ENCODE results near the gene NPDC1. TPM values are rescaled to one million over a fixed set of nuclear protein-coding genes. Genes with fewer than 3 reads are reported as not detected.
A peak's percentile ranks its signal among the peaks of the same experiment; 100 is the strongest.
"Not testable (repeated sequence)": the region's sequence is repeated elsewhere in the genome, so short reads cannot be mapped to it uniquely, and the experiment has no call there.

NPDC1 gene
- total and polyA plus RNA-seq, 3 experiments from 2014 or later, result 24.6 to 38.4 (median 27.5) TPM

DNA sequence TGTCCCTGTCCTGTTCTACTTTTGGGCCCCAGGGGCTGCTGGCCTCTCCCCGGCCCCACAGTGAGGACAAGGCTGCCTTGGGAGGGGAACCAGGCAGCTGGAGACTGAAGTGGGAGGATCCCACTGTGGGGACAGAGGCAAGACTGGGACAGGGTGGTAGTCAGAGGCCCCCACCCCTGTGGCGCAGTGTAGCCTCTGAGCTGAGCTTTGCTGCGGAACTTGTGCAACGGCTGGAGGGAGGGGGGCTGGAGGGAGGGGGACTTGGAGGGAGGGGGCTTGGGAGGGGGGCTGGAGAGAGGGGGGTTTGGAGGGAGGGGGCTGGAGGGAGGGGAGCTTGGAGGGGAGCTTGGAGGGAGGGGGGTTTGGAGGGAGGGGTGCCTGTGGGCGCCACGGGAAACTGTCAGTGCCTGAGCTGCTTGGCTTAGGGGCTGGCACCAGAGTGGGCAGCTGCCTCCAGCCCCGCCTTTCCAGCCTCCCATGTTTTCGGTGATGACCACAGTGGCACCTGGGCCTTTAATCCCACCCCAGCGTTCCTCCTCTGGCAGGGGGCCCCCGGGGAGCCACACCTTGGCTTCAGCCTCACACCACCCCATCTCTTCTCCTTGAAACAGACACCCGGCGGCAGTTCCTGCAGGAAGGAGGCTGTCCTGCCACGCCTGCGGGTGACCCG is 11.8 kb downstream of the NPDC1 start:
- no peaks in the 10 kb centered on the region for H3K36me3 ChIP-seq (ENCODE audit: insufficient read depth, low read length)
- H3K4me1 Mint-ChIP-seq, result peaks cover 41 to 55% (median 42%) of the 10 kb centered on the region in 3 donors
- H3K4me1 ChIP-seq (ENCODE audit: insufficient read depth, low read length), result peaks cover 49% of the 10 kb centered on the region
- ChIA-PET CTCF (interaction anchor here (0.9 to 8.9 kb wide), 43 partner anchors 8 to 307 kb away, joined by 3 to 159 read pairs (median 7); partner anchors contain the start of genes AJM1, C8G, CLIC3 and FBXW5), POLR2A (interaction anchor here (0.6 to 2.0 kb wide), 10 partner anchors 13 to 246 kb away, joined by 3 to 18 read pairs (median 5); partner anchors contain the start of genes AJM1, C8G, FBXW5 and PAXX)
- no peaks in the 10 kb centered on the region for H3K9me3 Mint-ChIP-seq
- no peak overlapping the region for H3K27ac ChIP-seq (ENCODE audit: low read depth, low read length)
- peak overlapping the region; percentile 75 to 96 (median 89) for H3K27ac Mint-ChIP-seq
- no peaks in the 10 kb centered on the region for H3K27me3 Mint-ChIP-seq
- peak overlapping the region; percentile 72 to 89 (median 76) for H3K4me3 Mint-ChIP-seq
- H3K27me3 ChIP-seq (ENCODE audit: insufficient read depth, low read length, poor library complexity, severe bottlenecking), result no peaks in the 10 kb centered on the region
- DNase-seq, result no peak
- H3K4me3 ChIP-seq (ENCODE audit: low read length), result peak overlapping the region; percentile 58
- no peaks in the 10 kb centered on the region for H3K9me3 ChIP-seq (ENCODE audit: low read length)
- no peaks in the 10 kb centered on the region for H3K36me3 Mint-ChIP-seq

DNA sequence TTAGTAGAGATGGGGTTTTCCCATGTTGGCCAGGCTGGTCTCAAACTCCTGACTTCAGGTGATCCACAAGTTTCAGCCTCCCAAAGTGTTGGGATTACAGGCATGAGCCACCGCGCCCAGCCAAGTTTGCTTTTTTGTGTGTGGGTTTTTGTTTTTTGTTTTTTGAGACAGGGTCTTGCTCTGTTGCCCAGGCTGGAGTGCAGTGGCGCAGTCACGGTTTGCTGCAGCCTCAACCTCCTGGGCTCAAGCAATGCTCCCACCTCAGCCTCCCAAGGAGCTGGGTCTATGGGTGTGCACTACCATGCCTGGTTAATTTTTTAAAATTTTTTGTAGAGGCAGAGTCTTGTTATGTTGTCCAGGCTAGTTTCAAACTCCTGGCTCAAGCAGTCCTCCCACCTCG is 12.5 kb downstream of the NPDC1 start:
- POLR2A ChIA-PET; H3K36me3 Mint-ChIP-seq; H3K27me3 ChIP-seq (ENCODE audit: insufficient read depth, low read length, poor library complexity, severe bottlenecking); H3K27me3 Mint-ChIP-seq; H3K36me3 ChIP-seq (ENCODE audit: insufficient read depth, low read length); H3K27ac ChIP-seq (ENCODE audit: low read depth, low read length); H3K9me3 Mint-ChIP-seq; H3K4me3 ChIP-seq (ENCODE audit: low read length); H3K9me3 ChIP-seq (ENCODE audit: low read length); DNase-seq: not testable (repeated sequence)
- Mint-ChIP-seq H3K4me3 (peak overlapping the region in 5 of 7 donors; percentile 15 to 74 (median 59)), H3K4me1 (peaks cover 41 to 61% (median 46%) of the 10 kb centered on the region in 3 donors), H3K27ac (peak overlapping the region in 6 of 8 donors; percentile 23 to 96 (median 62))
- CTCF ChIA-PET, result interaction anchor here (0.7 to 8.9 kb wide), 4 partner anchors 62 to 245 kb away, joined by 3 to 159 read pairs (median 48); partner anchors contain the start of genes AJM1, C8G, FBXW5 and TMEM141
- peaks cover 54% of the 10 kb centered on the region for H3K4me1 ChIP-seq (ENCODE audit: insufficient read depth, low read length)

DNA sequence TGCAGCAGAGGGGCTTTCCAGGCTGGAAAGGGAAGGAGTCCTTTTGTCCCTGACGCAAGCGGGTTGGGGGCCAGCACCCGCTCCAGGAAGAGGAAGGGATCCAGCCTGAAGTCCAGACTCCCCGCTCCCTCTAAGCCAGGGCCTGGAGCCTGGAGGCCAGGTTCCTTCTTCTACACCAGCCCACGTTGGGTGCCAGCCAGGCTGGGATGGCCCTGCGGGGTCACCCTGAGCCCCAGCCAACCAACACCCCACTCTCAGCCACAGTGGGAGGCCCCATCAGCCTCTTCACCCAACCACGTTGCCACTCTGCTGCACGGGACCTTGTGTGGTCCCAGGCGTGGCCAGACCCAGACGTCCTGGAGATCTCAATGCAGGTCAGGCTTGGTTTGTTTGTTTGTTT is 13.1 kb downstream of the NPDC1 start:
- H3K4me3 ChIP-seq (ENCODE audit: low read length), result no peak overlapping the region
- H3K27me3 ChIP-seq (ENCODE audit: insufficient read depth, low read length, poor library complexity, severe bottlenecking), result no peaks in the 10 kb centered on the region
- H3K9me3 Mint-ChIP-seq, result no peaks in the 10 kb centered on the region
- POLR2A ChIA-PET, result interaction anchor here (0.5 to 0.6 kb wide), 2 partner anchors 38 to 572 kb away, joined by 3 read pairs; partner anchors contain the start of genes ARRDC1 and SAPCD2
- H3K4me3 Mint-ChIP-seq, result peak overlapping the region; percentile 11 to 74 (median 67)
- peak overlapping the region; percentile 58 to 96 (median 86) for H3K27ac Mint-ChIP-seq
- no peaks in the 10 kb centered on the region for H3K27me3 Mint-ChIP-seq
- H3K36me3 Mint-ChIP-seq, result no peaks in the 10 kb centered on the region
- peaks cover 54% of the 10 kb centered on the region for H3K4me1 ChIP-seq (ENCODE audit: insufficient read depth, low read length)
- no peaks in the 10 kb centered on the region for H3K9me3 ChIP-seq (ENCODE audit: low read length)
- H3K4me1 Mint-ChIP-seq, result peaks cover 41 to 61% (median 46%) of the 10 kb centered on the region in 3 donors
- no peaks in the 10 kb centered on the region for H3K36me3 ChIP-seq (ENCODE audit: insufficient read depth, low read length)
- CTCF ChIA-PET, result interaction anchor here (0.9 to 8.9 kb wide), 7 partner anchors 14 to 244 kb away, joined by 3 to 159 read pairs (median 6); partner anchors contain the start of genes C8G, FBXW5, MAN1B1 and TMEM141
- no peak for DNase-seq
- H3K27ac ChIP-seq (ENCODE audit: low read depth, low read length), result no peak overlapping the region

DNA sequence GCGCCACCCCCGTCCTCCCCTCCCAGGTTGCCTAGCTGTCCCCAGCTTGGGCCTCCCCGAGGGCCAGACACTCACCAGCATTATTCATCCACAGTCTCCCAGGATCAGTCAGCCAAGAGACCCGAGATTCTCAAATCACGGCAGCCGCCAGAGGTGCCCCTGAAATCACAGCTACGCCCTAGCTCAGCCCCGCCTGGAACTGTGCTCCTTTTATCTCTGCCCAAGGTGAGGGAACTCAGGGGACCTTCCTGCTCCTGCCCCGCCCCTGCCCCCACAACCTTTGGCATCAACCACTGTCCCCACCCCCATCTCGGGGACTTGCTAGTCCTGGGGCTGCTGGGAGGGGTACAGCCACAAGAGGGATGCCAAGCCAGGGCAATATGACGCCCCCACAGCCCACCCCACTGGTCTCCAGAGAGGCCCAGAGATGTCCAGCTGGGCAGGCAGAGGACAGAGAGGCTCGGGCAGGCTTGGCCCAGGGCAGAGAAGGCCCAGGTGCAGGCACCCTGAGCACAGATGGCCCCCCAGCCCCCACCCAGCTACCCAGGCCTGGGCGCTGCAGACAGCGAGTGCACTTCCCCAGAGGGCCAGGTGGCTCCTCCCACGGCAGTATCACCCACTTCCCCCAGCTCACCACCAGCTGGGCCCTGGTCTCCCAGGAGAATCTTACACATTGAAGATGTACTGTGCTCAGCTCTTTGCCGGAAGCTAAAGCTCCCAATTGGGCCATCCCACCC is 13.9 kb downstream of the NPDC1 start, which contains the start of gene FUT7:
TSS of gene FUT7 (minus strand) at position 185 of the 737 bp plus-strand sequence. CDS start at position 88, 97 bp downstream.
- Mint-ChIP-seq H3K27ac (peak within 1 kb of the TSS; percentile 77 to 98 (median 90)), H3K4me3 (peak within 1 kb of the TSS; percentile 70 to 95 (median 90)), H3K9me3 (no peaks in the 10 kb centered on the region), H3K27me3 (no peaks in the 10 kb centered on the region), H3K4me1 (peaks cover 44 to 65% (median 50%) of the 10 kb centered on the region in 3 donors), H3K36me3 (peaks cover 0 to 1% (median 0%) of the 10 kb centered on the region in 3 donors)
- H3K27me3 ChIP-seq (ENCODE audit: insufficient read depth, low read length, poor library complexity, severe bottlenecking), result no peaks in the 10 kb centered on the region
- no peaks in the 10 kb centered on the region for H3K9me3 ChIP-seq (ENCODE audit: low read length)
- DNase-seq, result peak in 3 of 5 donors; percentile 24 to 39 (median 36)
- no peak within 1 kb of the TSS for H3K27ac ChIP-seq (ENCODE audit: low read depth, low read length)
- ChIA-PET CTCF (interaction anchor here (0.9 to 8.9 kb wide), 9 partner anchors 15 to 240 kb away, joined by 3 to 159 read pairs (median 6); partner anchors contain the start of genes C8G, CLIC3, FBXW5 and MAN1B1), POLR2A (interaction anchor here (0.6 to 0.7 kb wide), 2 partner anchors 39 kb away, joined by 3 to 4 read pairs; partner anchors contain the start of gene SAPCD2)
- H3K36me3 ChIP-seq (ENCODE audit: insufficient read depth, low read length), result no peaks in the 10 kb centered on the region
- peaks cover 59% of the 10 kb centered on the region for H3K4me1 ChIP-seq (ENCODE audit: insufficient read depth, low read length)
- H3K4me3 ChIP-seq (ENCODE audit: low read length), result peak within 1 kb of the TSS; percentile 74

DNA sequence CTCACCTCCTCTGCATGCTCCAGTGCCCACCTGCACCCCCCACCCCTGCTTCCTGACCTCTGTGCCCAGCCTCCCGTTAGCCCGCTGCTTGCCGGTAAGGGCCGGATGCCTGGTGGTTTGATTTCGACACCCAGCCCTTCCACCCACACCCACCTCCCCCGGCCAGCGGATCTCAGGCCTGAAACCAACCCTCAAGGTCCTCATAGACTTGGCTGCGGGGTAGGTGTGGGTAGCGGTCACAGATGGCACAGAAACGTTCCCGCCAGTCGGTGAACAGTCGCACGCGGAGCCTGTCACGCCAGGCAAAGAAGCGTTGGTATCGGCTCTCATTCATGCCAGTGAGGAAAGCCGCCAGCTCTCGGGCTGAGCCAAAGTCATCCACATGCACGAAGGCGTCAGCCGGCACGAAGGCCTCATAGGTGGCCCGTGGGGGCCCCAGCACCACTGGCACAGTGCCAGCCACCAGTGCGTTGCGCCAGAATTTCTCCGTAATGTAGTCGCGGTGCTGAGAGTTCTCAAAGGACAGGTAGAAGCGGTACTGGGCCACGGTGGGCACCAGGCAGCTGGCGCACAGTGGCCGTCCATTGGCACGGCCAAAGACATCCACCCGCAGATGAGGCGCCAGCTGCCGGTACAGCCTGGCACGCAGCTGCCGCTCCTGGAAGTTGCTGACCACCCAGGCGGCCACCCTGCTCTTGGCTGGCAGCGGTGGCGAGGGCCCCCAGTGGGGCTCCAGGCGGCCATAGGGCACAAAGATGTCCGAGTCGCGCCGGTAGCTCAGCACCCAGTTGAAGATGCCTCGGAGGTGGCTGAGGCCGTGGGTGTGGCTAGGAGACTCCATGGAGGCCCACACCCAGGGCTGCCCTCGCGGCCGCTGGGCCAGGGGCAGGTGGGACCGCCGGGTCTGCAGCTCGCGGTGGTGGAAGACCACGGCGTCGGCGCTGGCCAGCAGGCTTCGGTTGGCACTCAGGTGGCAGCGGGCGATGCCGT is 15.1 kb downstream of the NPDC1 start:
- CTCF ChIA-PET, result interaction anchor here (1.4 to 8.9 kb wide), 14 partner anchors 16 to 239 kb away, joined by 4 to 159 read pairs (median 14); partner anchors contain the start of genes AJM1, C8G, CLIC3 and FBXW5
- Mint-ChIP-seq H3K27ac (peak overlapping the region; percentile 78 to 98 (median 90)), H3K27me3 (no peaks in the 10 kb centered on the region), H3K9me3 (no peaks in the 10 kb centered on the region), H3K4me1 (peaks cover 51 to 78% (median 56%) of the 10 kb centered on the region in 3 donors), H3K4me3 (peak overlapping the region; percentile 69 to 95 (median 88)), H3K36me3 (peaks cover 0 to 1% (median 0%) of the 10 kb centered on the region in 3 donors)
- DNase-seq, result peak in 4 of 5 donors; percentile 23 to 64 (median 48)
- Histone ChIP-seq H3K4me1 (ENCODE audit: insufficient read depth, low read length) (peaks cover 69% of the 10 kb centered on the region), H3K36me3 (ENCODE audit: insufficient read depth, low read length) (no peaks in the 10 kb centered on the region), H3K4me3 (ENCODE audit: low read length) (peak overlapping the region; percentile 74), H3K9me3 (ENCODE audit: low read length) (no peaks in the 10 kb centered on the region), H3K27me3 (ENCODE audit: insufficient read depth, low read length, poor library complexity, severe bottlenecking) (no peaks in the 10 kb centered on the region), H3K27ac (ENCODE audit: low read depth, low read length) (peak overlapping the region; percentile 38)
- POLR2A ChIA-PET, result interaction anchor here (1.6 kb wide), 1 partner anchor 56 kb away, joined by 5 read pairs; no protein-coding TSS in a partner anchor

DNA sequence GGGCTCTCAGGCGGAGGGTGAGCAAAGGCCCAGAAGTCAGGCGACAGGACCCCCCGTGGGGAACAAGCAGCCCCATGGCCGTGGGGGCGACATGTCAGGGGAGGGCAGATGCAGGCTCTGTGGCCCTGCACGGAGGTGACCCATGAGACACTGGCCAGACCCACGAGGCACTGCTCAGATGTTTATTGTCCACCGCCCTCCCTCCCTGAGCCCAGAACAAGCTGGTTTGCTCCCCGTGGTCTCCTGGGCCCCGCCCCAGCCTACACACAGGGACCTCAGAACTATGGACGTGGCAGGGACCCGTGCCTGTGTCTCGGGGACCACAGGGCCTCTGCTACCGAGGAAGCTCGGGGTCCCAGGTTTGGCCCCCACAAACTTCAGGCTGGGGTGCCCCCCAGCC is 16.0 kb downstream of the NPDC1 start:
- Mint-ChIP-seq H3K27me3 (no peaks in the 10 kb centered on the region), H3K4me1 (peaks cover 51 to 76% (median 51%) of the 10 kb centered on the region in 3 donors), H3K4me3 (peak overlapping the region; percentile 82 to 95 (median 88)), H3K9me3 (no peaks in the 10 kb centered on the region), H3K27ac (peak overlapping the region in 7 of 8 donors; percentile 72 to 98 (median 90)), H3K36me3 (peaks cover 0 to 1% (median 0%) of the 10 kb centered on the region in 3 donors)
- H3K4me1 ChIP-seq (ENCODE audit: insufficient read depth, low read length), result peaks cover 62% of the 10 kb centered on the region
- H3K4me3 ChIP-seq (ENCODE audit: low read length), result peak overlapping the region; percentile 74
- peak overlapping the region; percentile 38 for H3K27ac ChIP-seq (ENCODE audit: low read depth, low read length)
- no peaks in the 10 kb centered on the region for H3K36me3 ChIP-seq (ENCODE audit: insufficient read depth, low read length)
- no peaks in the 10 kb centered on the region for H3K9me3 ChIP-seq (ENCODE audit: low read length)
- ChIA-PET POLR2A (interaction anchor here (1.6 kb wide), 1 partner anchor 55 kb away, joined by 5 read pairs; no protein-coding TSS in a partner anchor), CTCF (interaction anchor here (0.8 to 7.8 kb wide), 35 partner anchors 11 to 237 kb away, joined by 3 to 72 read pairs (median 6); partner anchors contain the start of genes AJM1, C8G, CLIC3 and FBXW5)
- no peaks in the 10 kb centered on the region for H3K27me3 ChIP-seq (ENCODE audit: insufficient read depth, low read length, poor library complexity, severe bottlenecking)
- no peak for DNase-seq
